Coronary artery (tissue), 2 donors: ENCODE data around the gene PCSK2.

ENCODE experiments used
- DNase-seq: peaks from one replicate; pipeline ENCODE4 v3.0.0-alpha.2; 2017; ENCODE audit warnings: low spot score
- H3K27ac ChIP-seq, 2 donors: fragments of 200-600 bp; sonication (generic); one replicate each; pipeline ENCODE4 v1.5.1; 2016 to 2019
- H3K4me3 ChIP-seq: fragments of 200-600 bp; sonication (generic); 2 replicates; pipeline ENCODE4 v1.5.1; 2016; ENCODE audit warnings: mild to moderate bottlenecking, moderate library complexity
- CTCF ChIP-seq: fragments of 200-600 bp; sonication (generic); IDR thresholded peaks from one replicate; pipeline ENCODE4 v1.5.1; 2019; ENCODE audit warnings: antibody characterized with exemption

The PCSK2 gene

GRCh38 chr20:17423782-17424181 lies 196.9 kb downstream of the PCSK2 start:
- no peak for TF ChIP-seq CTCF
- no peak for DNase-seq
- Histone ChIP-seq H3K27ac (no peak overlapping the region), H3K4me3 (no peak overlapping the region)

- no peak for TF ChIP-seq CTCF
- no peak overlapping the region for H3K27ac ChIP-seq
- H3K4me3 ChIP-seq: no peak overlapping the region
- DNase-seq: no peak
Measured at GRCh38 chr20:17427638-17428037, 200.8 kb downstream of the PCSK2 start.

- no peak for TF ChIP-seq CTCF
- DNase-seq: no peak
- no peak overlapping the region for H3K4me3 ChIP-seq
- no peak overlapping the region for H3K27ac ChIP-seq
Measured at GRCh38 chr20:17430125-17430950, 203.5 kb downstream of the PCSK2 start.

- peak; percentile 78 for TF ChIP-seq CTCF
Measured at GRCh38 chr20:17431621-17432364, 205.0 kb downstream of the PCSK2 start.

GRCh38 chr20:17436664-17437063 lies 209.8 kb downstream of the PCSK2 start:
- no peak overlapping the region for H3K4me3 ChIP-seq
- no peak overlapping the region for H3K27ac ChIP-seq
- no peak for DNase-seq
- TF ChIP-seq CTCF: no peak

More at GRCh38 chr20:17431621-17432364, 205.0 kb downstream of the PCSK2 start:
- H3K4me3 ChIP-seq: no peak overlapping the region
- no peak overlapping the region for H3K27ac ChIP-seq
- no peak for DNase-seq

- Histone ChIP-seq H3K4me3 (no peak overlapping the region), H3K27ac (no peak overlapping the region)
- TF ChIP-seq CTCF: no peak
- no peak for DNase-seq
Measured at GRCh38 chr20:17437251-17437650, 210.4 kb downstream of the PCSK2 start.
